GM18868 (cell line): Measurements from ENCODE around the gene TMC2.

Source experiments
- ATAC-seq: cut with Tn5 transposase; IDR thresholded peaks from one replicate; pipeline ENCODE4 v1.9.1; 2021; ENCODE audit warnings: mild to moderate bottlenecking, moderate library complexity; ENCODE audit not compliant: unreplicated experiment

Gene TMC2

GRCh38 chr20:2576317-2576727 is 39.9 kb downstream of the TMC2 start:
- no peak for ATAC-seq

- no peak for ATAC-seq
These were observed 42.3 kb downstream of the TMC2 start for GRCh38 chr20:2578475-2579192.

DNA sequence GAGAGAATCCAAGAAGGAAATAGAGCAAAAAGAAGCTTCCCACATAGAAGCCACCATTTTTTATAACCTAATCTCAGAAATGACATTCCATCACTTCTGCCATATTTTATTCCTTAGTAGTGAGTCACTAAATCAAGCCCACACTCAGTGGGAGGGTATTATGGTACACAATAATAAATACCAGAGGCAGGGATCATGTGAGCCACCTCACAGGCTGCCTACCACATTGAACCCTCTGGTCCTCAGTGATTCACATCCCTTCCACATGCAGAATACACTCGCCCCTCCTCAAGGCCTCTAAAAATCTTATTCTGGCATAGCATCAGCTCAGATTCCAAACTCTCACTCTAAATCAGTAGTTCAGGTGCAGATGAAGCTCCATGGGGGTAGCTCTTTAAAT is 49.4 kb downstream of the TMC2 start:
- ATAC-seq = no peak

DNA sequence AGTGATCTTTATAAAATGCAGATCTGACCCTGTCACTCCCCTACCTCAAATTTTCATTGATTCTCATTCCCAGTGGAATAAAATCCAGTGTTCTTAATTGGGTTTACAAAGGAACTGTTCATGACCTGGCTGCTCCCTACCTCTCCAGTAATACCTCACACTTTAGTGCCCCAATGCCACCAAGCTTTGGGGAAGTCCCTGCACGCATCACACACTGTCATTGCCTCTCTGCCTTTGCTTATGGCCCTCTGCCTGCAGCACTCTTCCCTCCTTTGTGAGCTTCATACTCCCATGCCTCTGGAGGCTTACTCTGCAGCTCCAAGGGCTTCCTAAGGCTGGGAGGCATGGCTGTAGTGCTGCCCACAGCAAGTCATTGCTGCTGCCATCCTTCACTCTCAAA is 57.4 kb downstream of the TMC2 start:
- ATAC-seq = no peak

DNA sequence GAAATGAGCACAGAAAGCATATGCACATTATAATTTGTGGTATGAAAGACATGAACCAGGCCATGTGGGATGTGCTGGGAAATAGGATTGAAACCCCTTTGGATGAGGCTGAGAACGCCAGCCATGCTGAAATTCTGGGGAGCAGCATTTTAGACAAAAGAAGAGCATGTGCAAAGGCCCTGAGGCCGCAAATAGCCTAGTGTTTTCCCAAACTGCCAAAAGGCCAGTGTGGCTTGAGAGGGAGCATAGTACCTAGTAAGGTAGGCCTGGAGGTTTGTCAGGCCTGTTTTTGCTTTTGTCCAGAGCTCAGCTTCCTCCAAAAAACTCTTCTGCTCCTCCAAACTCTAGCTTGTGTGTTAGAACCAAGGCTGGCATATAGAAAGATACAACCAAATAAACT is 58.7 kb downstream of the TMC2 start:
- ATAC-seq = no peak

DNA sequence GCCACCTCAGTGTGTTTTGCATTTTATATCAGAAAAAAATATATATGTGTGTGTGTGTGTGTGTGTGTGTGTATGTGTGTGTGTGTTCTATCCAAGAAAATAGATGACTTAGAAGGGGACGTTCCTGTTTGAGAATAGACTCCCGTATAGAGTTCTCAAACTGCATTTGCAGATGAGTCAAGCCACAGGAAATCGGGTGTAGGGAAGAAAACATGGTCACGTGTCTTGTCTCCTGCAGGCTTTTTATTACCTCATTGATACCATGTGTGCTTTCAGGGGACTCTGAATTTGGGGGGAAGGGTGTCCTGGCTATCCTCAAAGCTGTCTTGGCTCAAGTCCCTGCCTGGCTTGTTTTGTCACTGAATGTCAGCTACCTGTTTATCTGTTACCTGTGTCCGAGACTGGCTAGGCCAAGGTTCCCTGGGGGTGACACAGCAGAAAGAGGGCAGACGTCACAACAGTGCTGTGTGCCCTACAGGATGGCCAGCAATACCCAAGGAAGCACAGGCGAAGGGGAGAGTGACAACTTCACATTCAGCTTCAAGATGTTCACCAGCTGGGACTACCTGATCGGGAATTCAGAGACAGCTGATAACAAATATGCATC is 60.4 kb downstream of the TMC2 start:
- ATAC-seq = no peak

DNA sequence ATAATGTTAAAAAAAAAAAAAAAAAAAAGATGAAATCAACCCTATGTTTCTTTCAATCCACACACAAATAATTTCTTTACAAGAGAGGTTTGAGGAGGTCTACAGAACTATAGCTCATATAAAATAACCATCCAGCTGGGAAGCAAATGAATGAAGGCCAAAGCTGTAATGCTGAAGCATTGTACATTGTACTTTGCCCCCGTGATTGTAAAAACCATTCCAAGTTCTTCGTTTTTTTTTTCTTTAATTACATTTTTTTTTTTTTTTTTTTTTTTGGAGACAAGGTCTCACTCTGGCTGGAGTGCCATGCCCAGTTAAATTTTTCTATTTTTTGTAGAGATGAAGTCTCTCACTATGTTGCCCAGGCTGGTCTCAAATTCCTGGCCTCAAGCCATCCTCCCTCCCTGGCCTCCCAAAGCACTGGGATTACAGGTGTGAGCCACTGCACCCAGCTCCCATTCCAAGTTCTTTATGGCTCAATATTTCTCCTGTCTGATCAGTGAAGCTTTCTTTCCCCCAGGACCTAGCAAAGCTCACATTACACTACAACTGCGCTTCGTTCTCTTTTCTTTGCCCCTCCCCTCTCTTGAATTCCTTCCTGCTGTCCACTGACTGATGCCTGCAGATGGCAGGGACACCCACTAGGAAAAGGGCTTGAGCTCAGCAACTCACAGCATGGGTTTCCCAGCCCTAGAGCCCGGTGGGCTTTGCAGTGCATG is 63.1 kb downstream of the TMC2 start:
- no peak for ATAC-seq

DNA sequence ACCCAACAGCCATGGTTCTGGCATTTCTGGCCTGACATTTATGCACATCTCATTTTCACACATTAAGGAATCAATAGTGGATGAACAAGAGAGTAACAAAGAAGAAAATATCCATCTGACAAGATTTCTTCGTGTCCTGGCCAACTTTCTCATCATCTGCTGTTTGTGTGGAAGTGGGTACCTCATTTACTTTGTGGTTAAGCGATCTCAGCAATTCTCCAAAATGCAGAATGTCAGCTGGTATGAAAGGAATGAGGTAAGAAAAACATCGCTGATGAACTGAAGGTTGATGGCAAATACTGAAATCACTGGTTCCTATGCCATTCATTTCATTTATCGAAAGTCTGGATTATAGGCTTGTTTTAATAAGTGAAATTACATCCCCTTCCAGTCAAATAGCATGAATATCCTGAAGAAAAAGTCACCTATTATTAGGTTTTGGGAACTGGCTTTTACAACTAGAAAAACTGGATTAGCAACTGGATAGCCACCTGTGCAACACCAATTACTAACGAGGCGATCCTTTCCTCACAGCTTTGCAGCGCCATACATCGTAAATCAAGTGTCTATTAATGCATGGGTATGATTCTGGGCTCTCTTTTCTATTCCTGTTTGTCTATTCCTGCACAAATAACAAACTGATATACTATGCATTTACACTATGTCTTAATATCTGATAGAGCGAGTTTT is 65.8 kb downstream of the TMC2 start:
- ATAC-seq = no peak

GRCh38 chr20:2602746-2603145 is 66.4 kb downstream of the TMC2 start:
- no peak for ATAC-seq

- ATAC-seq = no peak
These were observed 67.6 kb downstream of the TMC2 start for GRCh38 chr20:2603816-2604505.

DNA sequence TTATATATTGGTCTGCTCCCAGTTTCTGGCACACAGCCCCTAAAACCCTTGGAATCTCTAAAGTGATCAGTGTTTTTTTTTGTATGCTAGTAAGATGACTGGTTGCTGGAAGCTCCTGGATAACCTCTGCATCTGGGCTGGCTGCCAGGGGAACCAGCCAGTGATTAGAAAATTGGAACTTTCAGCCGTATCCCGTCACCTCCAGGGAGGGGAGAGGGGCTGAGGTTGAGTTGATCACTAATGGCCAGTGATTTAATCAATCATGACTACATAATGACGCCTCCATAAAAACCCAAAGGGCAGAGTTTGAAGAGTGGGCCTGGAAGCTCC is 68.1 kb downstream of the TMC2 start:
- no peak for ATAC-seq

DNA sequence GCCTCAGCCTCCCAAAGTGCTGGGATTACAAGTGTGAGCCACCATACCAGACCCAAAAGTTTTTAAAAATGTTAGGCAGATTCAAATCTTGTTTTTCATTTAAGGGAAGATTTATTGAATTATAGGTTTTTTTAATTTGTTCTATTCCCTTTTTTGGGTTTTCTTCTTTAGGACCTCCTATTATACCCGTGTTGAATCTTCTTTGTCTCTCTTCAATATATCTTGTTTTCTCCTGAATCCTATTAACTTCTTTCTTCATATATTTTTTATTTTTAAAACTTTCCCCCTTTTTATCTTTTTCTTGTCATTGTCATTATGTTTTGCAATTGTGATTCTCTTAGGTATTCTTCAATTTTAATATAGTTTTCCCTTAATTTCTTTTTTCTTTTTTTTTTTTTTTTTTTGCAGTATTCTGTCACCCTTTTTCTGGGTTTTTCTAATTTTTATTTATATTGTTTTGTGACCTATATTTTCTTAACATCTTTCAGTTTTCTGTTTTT is 70.2 kb downstream of the TMC2 start:
- ATAC-seq = no peak

- no peak for ATAC-seq
These were observed 74.0 kb downstream of the TMC2 start for GRCh38 chr20:2610326-2610725.

DNA sequence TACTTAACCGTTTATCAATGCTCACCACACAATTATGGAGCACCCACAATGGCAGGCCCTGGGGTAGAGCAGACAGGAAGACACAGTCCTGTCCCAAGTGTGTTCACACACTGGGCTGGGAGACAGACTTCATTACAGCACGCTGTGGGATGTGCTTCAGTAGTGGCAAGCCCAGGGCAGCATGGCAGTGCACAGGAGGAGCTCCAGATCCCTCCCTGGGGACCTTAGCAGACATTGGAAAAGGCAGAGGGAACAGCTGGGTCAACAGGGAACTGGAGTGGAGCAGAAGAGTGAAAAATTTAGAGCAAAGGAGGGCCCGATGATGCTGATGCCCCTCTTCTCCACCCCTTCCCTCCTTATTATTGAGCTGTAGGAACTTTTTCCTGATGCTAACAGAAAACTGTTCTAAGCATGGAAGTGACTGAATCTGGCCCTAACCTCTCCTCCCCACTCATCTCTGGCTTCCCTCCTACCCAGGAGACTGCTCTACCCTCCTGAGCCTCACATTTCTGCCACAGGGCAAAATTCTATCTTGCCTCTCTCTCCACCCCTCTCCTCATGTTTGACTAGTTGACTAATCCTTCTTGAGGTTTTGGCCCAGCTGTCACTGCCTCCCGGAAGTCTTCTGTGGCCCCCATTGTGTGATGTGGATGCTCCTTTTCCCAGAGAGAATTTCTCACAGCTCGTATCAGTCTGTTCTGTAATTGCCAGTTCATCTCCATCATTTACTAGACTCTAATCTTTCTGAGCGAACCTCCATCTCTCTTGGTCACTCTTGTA is 74.8 kb downstream of the TMC2 start:
- no peak for ATAC-seq

- ATAC-seq = no peak
These were observed 75.7 kb downstream of the TMC2 start for GRCh38 chr20:2612073-2612472.

DNA sequence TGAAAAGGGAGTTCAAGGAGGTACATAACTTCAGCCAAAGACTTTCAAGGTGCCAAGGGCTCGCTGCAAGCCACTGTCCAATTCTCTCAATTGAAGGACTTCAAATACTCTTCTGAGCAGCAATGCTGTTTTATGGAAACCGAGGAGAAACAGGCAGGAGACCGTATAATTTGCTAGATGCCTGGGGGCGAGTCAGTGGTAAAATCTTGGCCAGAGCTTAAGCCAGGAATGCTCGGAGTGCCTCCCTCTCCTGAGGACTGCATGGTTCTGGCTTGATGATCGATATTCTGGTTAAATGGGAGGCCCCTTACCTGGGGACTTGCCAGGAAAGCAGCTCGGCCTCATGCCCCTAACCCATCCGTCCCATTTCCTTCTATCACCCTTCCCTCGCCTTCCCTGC is 80.3 kb downstream of the TMC2 start:
- ATAC-seq = no peak

GRCh38 chr20:2617099-2617714 is 80.8 kb downstream of the TMC2 start:
- ATAC-seq = no peak

DNA sequence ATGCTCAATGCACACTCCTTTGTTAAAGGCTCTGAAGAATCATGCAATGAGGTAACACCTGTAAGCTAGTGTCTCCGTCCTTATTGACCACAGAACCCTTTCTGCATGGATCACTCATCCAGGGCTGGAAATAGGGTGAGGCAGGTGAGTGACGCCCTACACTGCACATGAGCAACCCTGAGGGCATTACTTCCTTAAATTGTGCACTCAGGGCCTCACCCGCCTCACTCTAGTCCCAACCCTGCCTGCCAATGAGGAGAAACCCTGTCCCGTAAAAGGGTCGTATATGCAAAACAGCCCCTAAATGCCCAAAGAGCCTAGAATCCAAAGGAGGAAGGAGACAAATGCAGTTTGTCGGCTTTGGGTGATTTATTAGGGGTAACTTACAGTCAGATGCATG is 82.4 kb downstream of the TMC2 start:
- no peak for ATAC-seq

DNA sequence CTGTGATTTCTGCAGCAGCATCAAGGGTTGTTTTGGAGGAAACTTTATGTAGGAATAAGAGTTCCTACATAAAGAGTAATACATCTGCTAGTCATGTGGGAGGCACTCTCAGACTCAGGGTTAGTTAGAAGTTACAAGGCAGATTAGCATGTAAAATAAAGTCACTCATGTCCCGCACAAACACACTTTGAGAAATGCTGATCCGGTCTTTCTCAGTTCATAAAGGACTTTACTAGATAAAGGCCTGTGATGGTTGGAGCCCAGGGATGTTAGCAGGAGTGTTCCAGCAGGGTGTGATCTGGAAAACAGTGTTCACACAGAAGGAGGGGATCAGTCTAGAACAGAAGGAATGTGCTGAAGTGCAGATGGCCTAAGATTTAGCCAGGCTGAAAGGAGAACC is 83.0 kb downstream of the TMC2 start:
- no peak for ATAC-seq
